ENCODE results near the gene POMP. TPM values are rescaled to one million over a fixed set of nuclear protein-coding genes. Genes with fewer than 3 reads are reported as not detected.

Gene POMP, protein sequence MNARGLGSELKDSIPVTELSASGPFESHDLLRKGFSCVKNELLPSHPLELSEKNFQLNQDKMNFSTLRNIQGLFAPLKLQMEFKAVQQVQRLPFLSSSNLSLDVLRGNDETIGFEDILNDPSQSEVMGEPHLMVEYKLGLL
- 100 to 1,000 TPM in 1 of 2 donors, 10 to 100 TPM in 1; 75.7 to 119 TPM for total RNA-seq

- DNase-seq (ENCODE audit: low spot score): peak; percentile 94
- peak; percentile 96 to 97 for ATAC-seq
- no peaks in the 10 kb centered on the region for H3K27me3 Mint-ChIP-seq
- H3K27ac Mint-ChIP-seq: peak within 1 kb of the TSS; percentile 93 to 98
- peaks cover 52 to 53% of the 10 kb centered on the region in 2 donors for H3K4me1 Mint-ChIP-seq (ENCODE audit: low read depth in 2 of 2)
- peak within 1 kb of the TSS; percentile 95 for H3K4me3 Mint-ChIP-seq
- no peaks in the 10 kb centered on the region for H3K9me3 Mint-ChIP-seq
- H3K36me3 Mint-ChIP-seq: peaks cover 25% of the 10 kb centered on the region
Observed at GRCh38 chr13:28658796-28659620, at the start of gene POMP. Gene POMP, plus strand, starts transcription at chr13:28659130. Its CDS starts 55 bp downstream, at chr13:28659185.

- peaks cover 0 to 8% of the 10 kb centered on the region in 2 donors for H3K27me3 Mint-ChIP-seq
- H3K9me3 Mint-ChIP-seq: no peaks in the 10 kb centered on the region
Observed at GRCh38 chr13:28609381-28609780, 49.5 kb upstream of the POMP start.

DNA sequence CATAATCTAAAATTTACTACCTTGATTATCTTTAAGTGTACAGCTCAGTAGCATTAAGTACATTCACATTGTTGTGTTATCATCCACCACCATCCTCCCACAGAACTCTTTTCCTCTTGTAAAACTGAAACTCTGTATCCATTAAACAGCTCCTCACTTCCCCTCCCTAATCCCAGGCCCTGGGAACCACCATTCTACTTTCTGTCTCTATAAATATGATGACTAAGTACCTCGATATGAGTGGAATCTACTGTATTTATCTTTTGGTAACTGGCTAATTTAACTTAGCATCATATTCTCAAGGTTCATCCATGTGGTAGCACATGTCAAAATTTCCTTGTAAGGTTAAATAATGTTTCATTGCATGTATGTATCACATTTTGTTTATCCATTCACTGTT lies 49.0 kb upstream of the POMP start:
- H3K27ac Mint-ChIP-seq: no peak overlapping the region
- DNase-seq (ENCODE audit: low spot score) (no peak), ATAC-seq (no peak)
- H3K4me3 Mint-ChIP-seq: no peak overlapping the region
- no peaks in the 10 kb centered on the region for H3K36me3 Mint-ChIP-seq
- peaks cover 18 to 25% of the 10 kb centered on the region in 2 donors for H3K4me1 Mint-ChIP-seq (ENCODE audit: low read depth in 2 of 2)
- peaks cover 0 to 8% of the 10 kb centered on the region in 2 donors for H3K27me3 Mint-ChIP-seq
- H3K9me3 Mint-ChIP-seq: no peaks in the 10 kb centered on the region

More at GRCh38 chr13:28609381-28609780, 49.5 kb upstream of the POMP start:
- ATAC-seq: no peak
- DNase-seq (ENCODE audit: low spot score): no peak
- Mint-ChIP-seq H3K36me3 (no peaks in the 10 kb centered on the region), H3K4me3 (no peak overlapping the region), H3K4me1 (ENCODE audit: low read depth in 2 of 2) (peaks cover 18 to 25% of the 10 kb centered on the region in 2 donors), H3K27ac (no peak overlapping the region)

GRCh38 chr13:28610996-28611395 lies 47.9 kb upstream of the POMP start:
- Mint-ChIP-seq H3K27me3 (peaks cover 0 to 8% of the 10 kb centered on the region in 2 donors), H3K4me1 (ENCODE audit: low read depth in 2 of 2) (peaks cover 18 to 25% of the 10 kb centered on the region in 2 donors), H3K4me3 (peak overlapping the region; percentile 58), H3K9me3 (no peaks in the 10 kb centered on the region), H3K36me3 (no peaks in the 10 kb centered on the region), H3K27ac (peak overlapping the region; percentile 48 to 73)
- ATAC-seq (peak in 1 of 2 donors; percentile 61), DNase-seq (ENCODE audit: low spot score) (no peak)

DNA sequence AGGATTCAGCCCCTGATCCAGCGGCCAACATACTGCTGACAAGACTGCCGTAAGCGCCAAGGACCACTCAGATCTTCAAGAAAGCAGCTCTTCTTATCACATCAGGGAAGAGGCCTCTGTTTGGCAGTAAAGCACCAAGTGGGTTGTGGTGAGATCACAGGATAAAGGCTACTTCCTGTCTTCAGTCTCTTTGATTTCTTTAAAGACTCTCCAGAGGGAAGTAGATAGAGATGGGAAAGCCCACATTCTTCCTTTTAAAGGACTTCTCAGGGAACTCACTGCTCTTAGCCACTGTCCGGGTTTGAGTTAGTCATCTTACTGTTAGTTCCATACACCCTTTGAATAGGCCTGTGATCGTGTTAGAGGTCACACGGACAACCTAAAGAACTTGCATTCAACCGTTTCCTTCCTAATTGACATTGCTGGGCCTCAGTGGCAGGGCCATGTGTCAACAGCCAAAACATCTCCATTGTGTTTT lies 47.2 kb upstream of the POMP start:
- H3K36me3 Mint-ChIP-seq: no peaks in the 10 kb centered on the region
- H3K9me3 Mint-ChIP-seq: no peaks in the 10 kb centered on the region
- peak overlapping the region; percentile 48 to 73 for H3K27ac Mint-ChIP-seq
- peaks cover 0 to 8% of the 10 kb centered on the region in 2 donors for H3K27me3 Mint-ChIP-seq
- H3K4me1 Mint-ChIP-seq (ENCODE audit: low read depth in 2 of 2): peaks cover 18 to 25% of the 10 kb centered on the region in 2 donors
- no peak for DNase-seq (ENCODE audit: low spot score)
- ATAC-seq: peak; percentile 65 to 68
- peak overlapping the region; percentile 58 for H3K4me3 Mint-ChIP-seq

DNA sequence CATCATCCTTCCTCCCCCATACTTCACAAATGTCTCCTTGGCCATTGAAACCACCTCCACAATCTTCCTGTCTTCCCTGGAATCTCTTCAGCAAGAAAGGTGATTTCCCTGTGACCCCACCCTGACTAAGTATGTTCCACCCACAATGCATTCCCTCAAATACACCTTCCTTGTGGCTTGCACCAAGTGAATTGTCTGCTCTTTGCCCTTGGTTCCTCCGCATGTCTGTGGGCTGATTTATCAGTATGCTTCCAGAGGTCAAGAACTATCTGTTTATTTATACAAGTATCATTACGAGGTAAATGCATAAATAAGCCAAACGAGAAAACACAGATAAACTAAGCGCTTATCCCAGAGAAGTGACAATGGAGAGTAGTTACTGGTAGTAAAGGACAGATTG lies 45.4 kb upstream of the POMP start:
- Mint-ChIP-seq H3K36me3 (no peaks in the 10 kb centered on the region), H3K9me3 (no peaks in the 10 kb centered on the region), H3K4me3 (no peak overlapping the region), H3K27me3 (peaks cover 0 to 8% of the 10 kb centered on the region in 2 donors), H3K27ac (no peak overlapping the region), H3K4me1 (ENCODE audit: low read depth in 2 of 2) (peaks cover 18 to 25% of the 10 kb centered on the region in 2 donors)
- no peak for DNase-seq (ENCODE audit: low spot score)
- ATAC-seq: no peak

DNA sequence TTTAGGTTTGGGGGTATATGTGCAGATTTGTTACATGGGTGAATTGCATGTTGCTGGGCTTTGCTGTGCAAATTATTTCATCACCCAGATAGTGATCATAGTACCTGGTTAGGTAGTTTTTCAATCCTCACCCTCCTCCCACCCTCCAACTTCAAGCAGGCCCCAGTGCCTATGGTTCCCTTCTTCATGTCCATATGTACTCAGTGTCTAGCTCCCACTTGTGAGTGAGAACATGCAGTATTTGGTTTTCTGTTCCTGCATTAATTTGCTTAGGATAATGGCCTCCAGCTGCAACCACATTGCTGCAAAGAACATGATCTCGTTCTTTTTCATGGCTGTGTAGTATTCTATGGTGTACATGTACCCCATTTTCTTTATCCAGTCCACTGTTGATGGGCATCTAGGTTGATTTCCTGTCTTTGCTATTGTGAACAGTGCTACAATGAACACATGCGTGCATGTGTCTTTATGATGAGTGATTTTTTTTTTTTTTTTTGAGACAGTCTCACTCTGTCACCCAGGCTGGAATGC lies 42.9 kb upstream of the POMP start:
- H3K36me3 Mint-ChIP-seq: no peaks in the 10 kb centered on the region
- no peak overlapping the region for H3K4me3 Mint-ChIP-seq
- H3K9me3 Mint-ChIP-seq: no peaks in the 10 kb centered on the region
- no peak overlapping the region for H3K27ac Mint-ChIP-seq
- H3K27me3 Mint-ChIP-seq: peaks cover 3 to 8% of the 10 kb centered on the region in 2 donors
- no peak for ATAC-seq
- no peak for DNase-seq (ENCODE audit: low spot score)
- H3K4me1 Mint-ChIP-seq (ENCODE audit: low read depth in 2 of 2): peaks cover 12 to 13% of the 10 kb centered on the region in 2 donors

DNA sequence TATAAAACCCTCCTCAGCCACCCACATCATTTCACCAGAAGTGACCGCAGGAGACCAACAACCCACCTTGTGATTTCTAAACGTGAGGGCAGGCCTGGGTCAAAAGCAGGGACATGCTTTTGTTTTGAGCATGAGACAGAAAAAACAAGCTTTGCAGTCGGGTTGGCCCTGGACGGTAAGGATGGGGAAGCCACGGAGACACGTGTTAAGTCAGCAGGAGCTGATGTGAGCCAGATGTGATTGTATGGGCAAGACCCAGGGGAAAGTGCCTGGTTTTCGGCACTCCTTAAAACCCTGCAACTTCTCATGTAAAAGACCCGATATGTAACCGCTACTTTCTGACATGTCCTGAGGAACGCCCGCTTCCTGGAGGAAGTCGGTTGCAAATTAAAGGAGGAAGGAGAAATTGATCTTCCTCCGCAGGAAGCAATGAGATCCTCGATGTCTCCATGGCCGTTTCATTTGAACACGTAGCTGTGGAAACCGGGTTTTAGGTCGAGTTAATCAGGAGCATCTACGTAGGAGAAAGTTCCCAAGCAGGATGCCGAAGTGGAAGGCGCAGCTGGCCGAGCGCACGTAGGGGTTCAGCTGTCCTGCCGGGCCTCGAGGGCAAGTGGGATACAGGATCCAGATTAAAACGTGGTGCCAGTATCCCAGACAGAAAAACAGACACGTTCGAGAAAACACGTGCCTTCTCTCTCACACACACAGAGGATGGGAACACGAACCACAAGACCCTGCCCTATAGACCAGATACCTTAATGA lies 40.5 kb upstream of the POMP start:
- Mint-ChIP-seq H3K27me3 (peaks cover 3 to 8% of the 10 kb centered on the region in 2 donors), H3K4me3 (no peak overlapping the region), H3K4me1 (ENCODE audit: low read depth in 2 of 2) (no peaks in the 10 kb centered on the region), H3K9me3 (no peaks in the 10 kb centered on the region), H3K36me3 (no peaks in the 10 kb centered on the region), H3K27ac (no peak overlapping the region)
- no peak for ATAC-seq
- no peak for DNase-seq (ENCODE audit: low spot score)

GRCh38 chr13:28620011-28620830 lies 38.7 kb upstream of the POMP start:
- H3K36me3 Mint-ChIP-seq: no peaks in the 10 kb centered on the region
- peaks cover 0 to 6% of the 10 kb centered on the region in 2 donors for H3K4me1 Mint-ChIP-seq (ENCODE audit: low read depth in 2 of 2)
- ATAC-seq: no peak
- no peaks in the 10 kb centered on the region for H3K9me3 Mint-ChIP-seq
- no peak overlapping the region for H3K27ac Mint-ChIP-seq
- peaks cover 0 to 3% of the 10 kb centered on the region in 2 donors for H3K27me3 Mint-ChIP-seq
- no peak for DNase-seq (ENCODE audit: low spot score)
- H3K4me3 Mint-ChIP-seq: no peak overlapping the region

GRCh38 chr13:28621449-28621848 lies 37.5 kb upstream of the POMP start:
- Mint-ChIP-seq H3K4me1 (ENCODE audit: low read depth in 2 of 2) (peaks cover 0 to 6% of the 10 kb centered on the region in 2 donors), H3K36me3 (no peaks in the 10 kb centered on the region), H3K27ac (no peak overlapping the region), H3K9me3 (no peaks in the 10 kb centered on the region), H3K27me3 (peaks cover 0 to 3% of the 10 kb centered on the region in 2 donors), H3K4me3 (no peak overlapping the region)
- ATAC-seq (no peak), DNase-seq (ENCODE audit: low spot score) (no peak)

DNA sequence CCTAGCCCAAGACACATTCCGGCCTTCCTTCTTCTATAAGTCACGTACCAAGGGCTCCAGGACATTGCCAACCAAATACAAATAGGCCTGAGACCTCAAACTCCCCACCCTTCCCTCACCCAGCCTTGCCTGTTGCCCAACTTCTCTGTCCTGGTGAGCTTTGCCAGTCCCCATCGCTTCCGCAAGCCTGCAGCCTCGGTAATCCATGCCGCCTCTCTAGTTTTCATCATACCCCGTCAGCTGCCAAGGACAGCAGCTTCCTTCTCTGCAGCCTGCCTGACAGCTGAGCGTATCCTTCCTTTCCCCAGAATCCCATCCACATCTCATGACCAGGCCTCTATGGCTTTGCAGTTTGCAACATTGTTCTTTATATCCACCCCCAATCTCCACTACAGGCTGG lies 36.6 kb upstream of the POMP start:
- Mint-ChIP-seq H3K9me3 (no peaks in the 10 kb centered on the region), H3K27ac (no peak overlapping the region), H3K4me1 (ENCODE audit: low read depth in 2 of 2) (peaks cover 0 to 6% of the 10 kb centered on the region in 2 donors), H3K36me3 (no peaks in the 10 kb centered on the region), H3K4me3 (no peak overlapping the region), H3K27me3 (peaks cover 0 to 3% of the 10 kb centered on the region in 2 donors)
- DNase-seq (ENCODE audit: low spot score) (no peak), ATAC-seq (no peak)

- peak in 1 of 2 donors; percentile 5 for ATAC-seq
- H3K9me3 Mint-ChIP-seq: no peaks in the 10 kb centered on the region
- peaks cover 7 to 10% of the 10 kb centered on the region in 2 donors for H3K27me3 Mint-ChIP-seq
- peaks cover 0 to 6% of the 10 kb centered on the region in 2 donors for H3K4me1 Mint-ChIP-seq (ENCODE audit: low read depth in 2 of 2)
- no peaks in the 10 kb centered on the region for H3K36me3 Mint-ChIP-seq
- DNase-seq (ENCODE audit: low spot score): no peak
- no peak overlapping the region for H3K4me3 Mint-ChIP-seq
- H3K27ac Mint-ChIP-seq: no peak overlapping the region
Observed at GRCh38 chr13:28623782-28624706, 34.9 kb upstream of the POMP start.
